H9 (cell line): ENCODE measurements around the gene UGT1A8. TPM values are rescaled to one million over a fixed set of nuclear protein-coding genes. Genes with fewer than 3 reads are reported as not detected.

Experiments used
- DNase-seq: peaks from one replicate; pipeline ENCODE4 v3.0.0-alpha.2; 2017
- H2AFZ ChIP-seq: one replicate; pipeline ENCODE4 v1.6.1; 2013; ENCODE audit warnings: mild to moderate bottlenecking, low read length, control low read depth, moderate library complexity
- H2AK5ac ChIP-seq: 2 replicates; pipeline ENCODE4 v1.6.1; 2013; ENCODE audit warnings: low read length, control low read depth, mixed read lengths; ENCODE audit not compliant: insufficient read length
- H2BK120ac ChIP-seq: one replicate; pipeline ENCODE4 v1.6.1; 2013; ENCODE audit warnings: low read depth, mild to moderate bottlenecking, low read length, control low read depth, inconsistent platforms; ENCODE audit not compliant: poor library complexity, severe bottlenecking
- H2BK12ac ChIP-seq: 2 replicates; pipeline ENCODE4 v1.6.1; 2013; ENCODE audit warnings: low read length, control low read depth, mixed read lengths, low read depth; ENCODE audit not compliant: insufficient read length
- H2BK15ac ChIP-seq: 2 replicates; pipeline ENCODE4 v1.6.1; 2013; ENCODE audit warnings: low read depth, low read length, control low read depth
- H2BK20ac ChIP-seq: one replicate; pipeline ENCODE4 v1.6.1; 2013; ENCODE audit warnings: low read depth, mild to moderate bottlenecking, low read length, control low read depth, inconsistent platforms; ENCODE audit not compliant: poor library complexity, severe bottlenecking
- H2BK5ac ChIP-seq: 2 replicates; pipeline ENCODE4 v1.6.1; 2013; ENCODE audit warnings: low read length, control low read depth, mixed read lengths; ENCODE audit not compliant: insufficient read length
- H3K14ac ChIP-seq: 2 replicates; pipeline ENCODE4 v1.6.1; 2013; ENCODE audit warnings: low read length, control low read depth; ENCODE audit not compliant: insufficient read depth
- H3K18ac ChIP-seq: 2 replicates; pipeline ENCODE4 v1.6.1; 2013; ENCODE audit warnings: low read depth, mild to moderate bottlenecking, mixed read lengths, low read length, control low read depth; ENCODE audit not compliant: insufficient read length
- H3K23ac ChIP-seq: 2 replicates; pipeline ENCODE4 v1.6.1; 2013; ENCODE audit warnings: low read length, control low read depth, mixed read lengths, low read depth; ENCODE audit not compliant: insufficient read length
- H3K23me2 ChIP-seq: 2 replicates; pipeline ENCODE4 v1.6.1; 2013; ENCODE audit warnings: low read depth, mild to moderate bottlenecking, mixed read lengths, low read length, control low read depth; ENCODE audit not compliant: insufficient read length, poor library complexity, severe bottlenecking
- H3K27ac ChIP-seq: 2 replicates; pipeline ENCODE4 v1.5.1; 2013; ENCODE audit warnings: low read length, control low read depth, mixed read lengths, low read depth; ENCODE audit not compliant: insufficient read length
- H3K27me3 ChIP-seq: 2 replicates; pipeline ENCODE4 v1.6.1; 2013; ENCODE audit warnings: low read length, control low read depth, inconsistent platforms; ENCODE audit not compliant: insufficient read depth
- H3K4ac ChIP-seq: 2 replicates; pipeline ENCODE4 v1.6.1; 2013; ENCODE audit warnings: low read depth, mild to moderate bottlenecking, control low read depth, inconsistent platforms, low read length, moderate library complexity
- H3K4me1 ChIP-seq: 2 replicates; pipeline ENCODE4 v1.6.1; 2013; ENCODE audit warnings: low read length, control low read depth, inconsistent platforms; ENCODE audit not compliant: insufficient read depth
- H3K4me2 ChIP-seq: 2 replicates; pipeline ENCODE4 v1.6.1; 2013; ENCODE audit warnings: low read length, control low read depth, mixed read lengths; ENCODE audit not compliant: insufficient read length, insufficient read depth
- H3K56ac ChIP-seq: 2 replicates; pipeline ENCODE4 v1.6.1; 2013; ENCODE audit warnings: low read depth, mild to moderate bottlenecking, mixed read lengths, low read length, control low read depth; ENCODE audit not compliant: insufficient read length
- H3K79me1 ChIP-seq: 2 replicates; pipeline ENCODE4 v1.6.1; 2013; ENCODE audit warnings: low read depth, mild to moderate bottlenecking, moderate library complexity, low read length, control low read depth, inconsistent platforms; ENCODE audit not compliant: insufficient read depth, poor library complexity, severe bottlenecking
- H3K79me2 ChIP-seq: 2 replicates; pipeline ENCODE4 v1.6.1; 2013; ENCODE audit warnings: low read length, control low read depth, inconsistent platforms; ENCODE audit not compliant: insufficient read depth
- H3K9ac ChIP-seq: 2 replicates; pipeline ENCODE4 v1.6.1; 2013; ENCODE audit warnings: low read length, control low read depth, mixed read lengths; ENCODE audit not compliant: insufficient read length; ENCODE audit errors: extremely low read depth
- H3K9me3 ChIP-seq: one replicate; pipeline ENCODE4 v1.6.1; 2013; ENCODE audit warnings: low read depth, low read length, inconsistent platforms; ENCODE audit not compliant: control insufficient read depth
- H3T11ph ChIP-seq: one replicate; pipeline ENCODE4 v1.6.1; 2013; ENCODE audit warnings: mild to moderate bottlenecking, low read length, control low read depth, inconsistent platforms
- H4K20me1 ChIP-seq: one replicate; pipeline ENCODE4 v1.6.1; 2013; ENCODE audit not compliant: control insufficient read depth, insufficient read length, insufficient read depth
- H4K5ac ChIP-seq: 2 replicates; pipeline ENCODE4 v1.6.1; 2013; ENCODE audit warnings: low read depth, mild to moderate bottlenecking, mixed read lengths, low read length, control low read depth; ENCODE audit not compliant: insufficient read length
- H4K8ac ChIP-seq: replicated peaks from 2 replicates; pipeline ENCODE4 v1.6.1; 2013; ENCODE audit warnings: low read length, control low read depth, mixed read lengths, low read depth; ENCODE audit not compliant: insufficient read length
- H4K91ac ChIP-seq: 2 replicates; pipeline ENCODE4 v1.6.1; 2013; ENCODE audit warnings: low read depth, mild to moderate bottlenecking, moderate library complexity, mixed read lengths, low read length, control low read depth; ENCODE audit not compliant: insufficient read length
- H3K27ac Mint-ChIP-seq, 3 experiments: 2 replicates in 2 of 3; 3 replicates in 1 of 3; pipeline ENCODE4 v1.8.0; 2020 to 2021; ENCODE audit warnings: mixed read lengths in 3 of 3, mild to moderate bottlenecking in 1 of 3, moderate library complexity in 1 of 3
- H3K27me3 Mint-ChIP-seq: 2 replicates; pipeline ENCODE4 v1.8.0; 2021; ENCODE audit warnings: low read depth, mild to moderate bottlenecking, moderate library complexity, mixed read lengths
- H3K36me3 Mint-ChIP-seq, 3 experiments: 2 replicates in 2 of 3; 3 replicates in 1 of 3; pipeline ENCODE4 v1.8.0; 2020 to 2021; ENCODE audit warnings: low read depth in 3 of 3, mixed read lengths in 3 of 3; ENCODE audit not compliant: insufficient read depth in 1 of 3
- H3K4me1 Mint-ChIP-seq, 2 experiments: 2 replicates each; pipeline ENCODE4 v1.8.0; 2020; ENCODE audit warnings: mixed read lengths in 2 of 2
- H3K4me3 Mint-ChIP-seq, 2 experiments: 2 replicates in 1 of 2; 3 replicates in 1 of 2; pipeline ENCODE4 v1.8.0; 2020 to 2021; ENCODE audit warnings: mild to moderate bottlenecking in 2 of 2, mixed read lengths in 2 of 2, moderate library complexity in 1 of 2
- H3K9me3 Mint-ChIP-seq, 2 experiments: 2 replicates in 1 of 2; 3 replicates in 1 of 2; pipeline ENCODE4 v1.8.0; 2020; ENCODE audit warnings: mild to moderate bottlenecking in 2 of 2, mixed read lengths in 2 of 2, moderate library complexity in 1 of 2
- WGBS: extraction: QIAGEN DNeasy Blood & Tissue Kit; methylation state at CpG from one replicate; pipeline ENCODE4 v1.1.7; 2013; ENCODE audit warnings: missing lambda C conversion rate, low lambda C conversion rate, mixed read lengths; ENCODE audit not compliant: insufficient read length; ENCODE audit errors: extremely low coverage; 5-methylcytosine and 5-hydroxymethylcytosine counted together
- total RNA-seq: library from RNA; stranded (reverse); gene quantifications from 2 replicates; pipeline ENCODE4 v1.2.1, GENCODE V29; 2021
- TF ChIP-seq, protein P1 (sequence below): fragments of 200-600 bp; sonication (generic); conservative IDR thresholded peaks from 3 replicates; pipeline ENCODE4 v1.8.0; 2021; ENCODE audit warnings: antibody characterized with exemption, mild to moderate bottlenecking

The UGT1A8 gene
- total RNA-seq, 1 experiment from 2014 or later, result not detected

- Histone ChIP-seq H4K8ac (no peak overlapping the region), H3K56ac (no peak overlapping the region), H3K4ac (no peak overlapping the region), H3K4me2 (no peak overlapping the region), H4K91ac (no peak overlapping the region), H4K20me1 (no peaks in the 10 kb centered on the region), H3K4me1 (no peaks in the 10 kb centered on the region), H2BK12ac (no peak overlapping the region), H2AFZ (no peak overlapping the region), H3T11ph (no peak overlapping the region), H3K27me3 (no peaks in the 10 kb centered on the region), H3K79me2 (no peaks in the 10 kb centered on the region), H3K79me1 (no peaks in the 10 kb centered on the region), H3K18ac (no peak overlapping the region), H2BK15ac (no peak overlapping the region), H3K23me2 (no peaks in the 10 kb centered on the region), H3K9me3 (no peaks in the 10 kb centered on the region), H2BK20ac (no peak overlapping the region), H2AK5ac (no peak overlapping the region), H2BK120ac (no peak overlapping the region), H4K5ac (no peak overlapping the region), H3K14ac (no peak overlapping the region), H3K9ac (no peak overlapping the region), H3K27ac (no peak overlapping the region), H3K23ac (no peak overlapping the region), H2BK5ac (no peak overlapping the region)
- WGBS, result no CpG with 5 or more reads among the region's 6 CpGs
- no peak overlapping the region for H3K4me3 Mint-ChIP-seq
- TF ChIP-seq, protein P1, sequence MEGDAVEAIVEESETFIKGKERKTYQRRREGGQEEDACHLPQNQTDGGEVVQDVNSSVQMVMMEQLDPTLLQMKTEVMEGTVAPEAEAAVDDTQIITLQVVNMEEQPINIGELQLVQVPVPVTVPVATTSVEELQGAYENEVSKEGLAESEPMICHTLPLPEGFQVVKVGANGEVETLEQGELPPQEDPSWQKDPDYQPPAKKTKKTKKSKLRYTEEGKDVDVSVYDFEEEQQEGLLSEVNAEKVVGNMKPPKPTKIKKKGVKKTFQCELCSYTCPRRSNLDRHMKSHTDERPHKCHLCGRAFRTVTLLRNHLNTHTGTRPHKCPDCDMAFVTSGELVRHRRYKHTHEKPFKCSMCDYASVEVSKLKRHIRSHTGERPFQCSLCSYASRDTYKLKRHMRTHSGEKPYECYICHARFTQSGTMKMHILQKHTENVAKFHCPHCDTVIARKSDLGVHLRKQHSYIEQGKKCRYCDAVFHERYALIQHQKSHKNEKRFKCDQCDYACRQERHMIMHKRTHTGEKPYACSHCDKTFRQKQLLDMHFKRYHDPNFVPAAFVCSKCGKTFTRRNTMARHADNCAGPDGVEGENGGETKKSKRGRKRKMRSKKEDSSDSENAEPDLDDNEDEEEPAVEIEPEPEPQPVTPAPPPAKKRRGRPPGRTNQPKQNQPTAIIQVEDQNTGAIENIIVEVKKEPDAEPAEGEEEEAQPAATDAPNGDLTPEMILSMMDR, result no peak
- H3K27ac Mint-ChIP-seq, result no peak overlapping the region
- no peaks in the 10 kb centered on the region for H3K36me3 Mint-ChIP-seq
- no peaks in the 10 kb centered on the region for H3K4me1 Mint-ChIP-seq
- no peaks in the 10 kb centered on the region for H3K9me3 Mint-ChIP-seq
- no peak for DNase-seq
- no peaks in the 10 kb centered on the region; the same call in none of the 2 replicates for H3K27me3 Mint-ChIP-seq
Observed at GRCh38 chr2:233654501-233654900, 37.1 kb downstream of the UGT1A8 start.
